Adrenal gland (tissue), 12 donors: ENCODE results near the gene SIL1. TPM values are rescaled to one million over a fixed set of nuclear protein-coding genes. Genes with fewer than 3 reads are reported as not detected.

Experiments used
- DNase-seq, 7 donors: peaks; one replicate each; pipeline ENCODE4 v3.0.0-alpha.2; 2019 to 2020
- H3K27ac ChIP-seq, 5 donors: fragments of 200-600 bp; sonication (generic) in 4 of 5; 1 replicate in 3 of 5; 2 replicates in 2 of 5; pipeline versions ENCODE4 v1.5.1 to v1.8.0; 2016 to 2020; ENCODE audit warnings: mild to moderate bottlenecking in 1 of 5
- H3K27me3 ChIP-seq: fragments of 200-600 bp; 2 replicates; pipeline ENCODE4 v1.8.0; 2021
- H3K36me3 ChIP-seq, 2 donors: fragments of 200-600 bp; replicated peaks in 1 of 2; 1 replicate in 1 of 2; 2 replicates in 1 of 2; pipeline versions ENCODE4 v1.5.1 to v1.8.0; 2018 to 2022
- H3K4me1 ChIP-seq, 2 donors: fragments of 200-600 bp; replicated peaks in 1 of 2; 1 replicate in 1 of 2; 2 replicates in 1 of 2; pipeline versions ENCODE4 v1.5.1 to v1.8.0; 2018 to 2021
- H3K4me3 ChIP-seq, 4 donors: fragments of 200-600 bp; sonication (generic) in 3 of 4; one replicate each; pipeline ENCODE4 v1.5.1; 2016 to 2018
- H3K9me3 ChIP-seq, 3 donors: fragments of 200-600 bp; sonication (generic) in 1 of 3; replicated peaks in 1 of 3; 1 replicate in 2 of 3; 2 replicates in 1 of 3; pipeline versions ENCODE4 v1.5.1 to v1.8.0; 2016 to 2021
- CTCF ChIP-seq, 6 experiments: fragments of 450-650 bp in 4 of 6; fragments of 200-600 bp in 2 of 6; sonication (generic) in 1 of 6; IDR thresholded peaks; 1 replicate in 5 of 6; 2 replicates in 1 of 6; pipeline versions ENCODE4 v1.5.1 to v1.8.0; 2016 to 2021; ENCODE audit warnings: antibody characterized with exemption in 6 of 6, mild to moderate bottlenecking in 2 of 6, moderate library complexity in 1 of 6
- POLR2A ChIP-seq, 2 donors: fragments of 450-650 bp; IDR thresholded peaks; one replicate each; pipeline ENCODE4 v1.6.1; 2017; ENCODE audit warnings: antibody characterized with exemption in 2 of 2, mild to moderate bottlenecking in 2 of 2, moderate library complexity in 1 of 2
- WGBS, 4 donors: extraction: QIAGEN DNeasy Blood & Tissue Kit in 2 of 4; methylation state at CpG; one replicate each; pipeline versions ENCODE4 v1.1.5 to v1.1.7; 2013 to 2017; 5-methylcytosine and 5-hydroxymethylcytosine counted together
- intact Hi-C, 2 donors: fragments of 100-400 bp; cut with DNase I; formaldehyde crosslinking; loops; one replicate each; pipeline versions ENCODE4 v1.14.1 to v1.15.0; 2022 to 2023
- polyA plus RNA-seq, 3 donors: library from polyadenylated mRNA; stranded (reverse); fragments of 200-250 nt in 2 of 3; fragments of 350-450 nt in 1 of 3; fragmentation: Illumina TruSeq in 1 of 3; extraction: RNeasy Lipid Tissue Mini Kit (QIAGEN cat#74804) in 1 of 3; gene quantifications; one replicate each; pipeline ENCODE4 v1.2.3, GENCODE V29; 2013 to 2014
- total RNA-seq, 9 donors: library from RNA; depleted of rRNA in 4 of 9; stranded (reverse); fragments of >200 nt in 4 of 9; fragments of 120-200 nt in 1 of 9; fragmentation: NEBNext Ultra II Directional in 1 of 9; extraction: Animal tissue kit (Norgen Biotek cat#: 25700) in 1 of 9; gene quantifications; one replicate each; pipeline versions ENCODE4 v1.1.0 to v1.2.4, GENCODE V29; 2013 to 2023
- donor health status: healthy with polysubstance abuse.
- donor health status: Bipolar disorder and iron deficiency.
- donor health status: DM: yes; HTN: yes; CAD: no.
- donor health status: DM: no; HTN: no; CAD: no.
- donor health status: DM: no; HTN: no; CAD: no.
- donor health status: DM: yes; HTN: yes; CAD: no.

Gene SIL1
- total and polyA plus RNA-seq, 12 donors = 81.9 to 313 (median 142) TPM

DNA sequence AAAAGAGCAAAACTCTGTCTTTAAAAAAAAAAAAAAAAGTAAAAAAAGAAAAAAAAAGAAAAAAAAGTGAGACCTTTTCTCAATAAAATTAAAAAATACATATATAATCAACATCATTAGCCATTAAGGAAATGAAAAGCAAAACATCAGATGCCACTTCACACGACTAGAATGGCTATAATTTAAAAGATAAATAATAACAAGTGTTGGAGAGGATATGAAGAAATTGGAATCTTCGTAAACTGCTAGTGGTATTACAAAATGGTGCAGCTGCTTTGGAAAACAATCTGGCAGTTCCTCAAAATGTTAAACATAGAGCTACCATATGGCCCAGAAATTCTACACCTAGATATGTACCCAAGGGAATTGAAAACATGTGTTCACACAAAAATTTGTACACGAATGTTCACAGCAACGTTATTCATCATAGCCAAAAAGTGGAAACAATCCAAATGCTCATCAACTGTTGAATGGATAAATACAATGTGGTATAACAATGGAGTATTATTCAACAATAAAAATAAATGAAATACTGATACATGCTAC lies 45.3 kb upstream of the SIL1 start:
- no peak for DNase-seq
- H3K27me3 ChIP-seq = no peaks in the 10 kb centered on the region
- H3K9me3 ChIP-seq = no peaks in the 10 kb centered on the region
- H3K4me1 ChIP-seq = no peaks in the 10 kb centered on the region
- H3K36me3 ChIP-seq = no peaks in the 10 kb centered on the region
- WGBS, 4 donors = 75 to 84% (median 78%) methylated on average over 4 of the region's 4 CpGs
- no peak overlapping the region for H3K27ac ChIP-seq
- TF ChIP-seq CTCF (IDR thresholded peaks at IDR 0.05) (no peak), POLR2A (IDR thresholded peaks at IDR 0.05) (no peak)
- intact Hi-C loops = no loop called here
- no peak overlapping the region for H3K4me3 ChIP-seq

- no peaks in the 10 kb centered on the region for H3K27me3 ChIP-seq
- H3K27ac ChIP-seq = no peak overlapping the region
- no peaks in the 10 kb centered on the region for H3K36me3 ChIP-seq
- H3K4me1 ChIP-seq = no peaks in the 10 kb centered on the region
- H3K4me3 ChIP-seq = no peak overlapping the region
- no peaks in the 10 kb centered on the region for H3K9me3 ChIP-seq
- DNase-seq = no peak
- WGBS, 4 donors = 76 to 86% (median 82%) methylated on average over 4 of the region's 4 CpGs
- TF ChIP-seq CTCF (IDR thresholded peaks at IDR 0.05) (no peak), POLR2A (IDR thresholded peaks at IDR 0.05) (no peak)
- intact Hi-C loops = no loop called here
Measured at GRCh38 chr5:139241139-139241538, 43.0 kb upstream of the SIL1 start.

DNA sequence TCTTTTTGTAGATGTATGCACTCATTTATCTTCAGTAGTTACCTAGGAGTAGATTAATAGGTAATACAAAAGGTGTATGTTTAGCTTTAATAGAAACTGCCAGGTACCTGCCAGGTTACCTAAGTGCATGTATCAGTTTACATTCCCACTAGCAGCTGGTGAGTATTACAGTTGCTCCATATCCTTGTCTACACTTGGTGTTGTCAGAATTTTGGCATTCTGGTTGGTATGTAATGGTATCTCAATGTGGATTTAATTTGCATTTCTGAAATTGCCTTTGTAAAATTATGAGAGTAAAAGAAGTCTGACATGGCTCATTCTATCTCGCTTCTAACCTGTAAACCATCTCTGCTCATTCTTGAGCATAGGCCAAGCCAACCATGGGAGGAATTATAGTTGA lies 38.3 kb upstream of the SIL1 start:
- no peaks in the 10 kb centered on the region for H3K27me3 ChIP-seq
- DNase-seq = no peak
- H3K27ac ChIP-seq = no peak overlapping the region
- TF ChIP-seq CTCF (IDR thresholded peaks at IDR 0.05) = no peak
- no peak for TF ChIP-seq POLR2A (IDR thresholded peaks at IDR 0.05)
- intact Hi-C loops = no loop called here
- H3K4me1 ChIP-seq = no peaks in the 10 kb centered on the region
- no peaks in the 10 kb centered on the region for H3K36me3 ChIP-seq
- WGBS, 4 donors = 92 to 100% (median 97%) methylated on average over 1 of the region's 1 CpG
- no peaks in the 10 kb centered on the region for H3K9me3 ChIP-seq
- no peak overlapping the region for H3K4me3 ChIP-seq

- Histone ChIP-seq H3K9me3 (no peaks in the 10 kb centered on the region), H3K27me3 (no peaks in the 10 kb centered on the region), H3K27ac (no peak overlapping the region), H3K4me3 (no peak overlapping the region), H3K4me1 (no peaks in the 10 kb centered on the region), H3K36me3 (no peaks in the 10 kb centered on the region)
- intact Hi-C loops = no loop called here
- DNase-seq = no peak
- whole genome bisulfite sequencing, 4 donors = 74 to 90% (median 81%) methylated on average over 4 to 6 of the region's 6 CpGs
- no peak for TF ChIP-seq POLR2A (IDR thresholded peaks at IDR 0.05)
- TF ChIP-seq CTCF (IDR thresholded peaks at IDR 0.05) = no peak
Measured at GRCh38 chr5:139232147-139232724, 34.1 kb upstream of the SIL1 start.
